ENCODE results near the gene LRRC8D.

The LRRC8D gene

DNA sequence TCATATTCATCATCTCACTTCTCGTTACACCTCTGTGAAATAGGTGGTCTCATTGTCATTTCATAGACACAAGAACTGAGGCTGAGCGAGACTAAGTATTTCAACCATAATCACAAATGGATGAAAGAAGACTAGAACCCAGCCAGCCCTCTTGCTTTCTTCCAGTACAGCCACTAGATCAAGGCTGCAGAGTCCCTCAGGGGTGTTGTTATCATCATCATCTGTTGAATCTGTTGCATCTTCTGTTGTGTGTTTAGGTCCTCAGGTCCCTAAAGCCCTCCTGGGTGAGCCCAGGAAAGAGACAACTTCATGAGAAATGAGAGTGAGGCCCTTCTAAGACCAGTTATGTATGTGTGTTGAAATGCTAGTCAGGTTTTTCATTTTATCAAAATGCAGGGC lies 87.4 kb downstream of the LRRC8D start:
- TF ChIP-seq, protein P1, sequence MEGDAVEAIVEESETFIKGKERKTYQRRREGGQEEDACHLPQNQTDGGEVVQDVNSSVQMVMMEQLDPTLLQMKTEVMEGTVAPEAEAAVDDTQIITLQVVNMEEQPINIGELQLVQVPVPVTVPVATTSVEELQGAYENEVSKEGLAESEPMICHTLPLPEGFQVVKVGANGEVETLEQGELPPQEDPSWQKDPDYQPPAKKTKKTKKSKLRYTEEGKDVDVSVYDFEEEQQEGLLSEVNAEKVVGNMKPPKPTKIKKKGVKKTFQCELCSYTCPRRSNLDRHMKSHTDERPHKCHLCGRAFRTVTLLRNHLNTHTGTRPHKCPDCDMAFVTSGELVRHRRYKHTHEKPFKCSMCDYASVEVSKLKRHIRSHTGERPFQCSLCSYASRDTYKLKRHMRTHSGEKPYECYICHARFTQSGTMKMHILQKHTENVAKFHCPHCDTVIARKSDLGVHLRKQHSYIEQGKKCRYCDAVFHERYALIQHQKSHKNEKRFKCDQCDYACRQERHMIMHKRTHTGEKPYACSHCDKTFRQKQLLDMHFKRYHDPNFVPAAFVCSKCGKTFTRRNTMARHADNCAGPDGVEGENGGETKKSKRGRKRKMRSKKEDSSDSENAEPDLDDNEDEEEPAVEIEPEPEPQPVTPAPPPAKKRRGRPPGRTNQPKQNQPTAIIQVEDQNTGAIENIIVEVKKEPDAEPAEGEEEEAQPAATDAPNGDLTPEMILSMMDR (IDR thresholded peaks at IDR 0.05; ENCODE audit: insufficient read depth, low read depth, low read length, missing control alignments): no peak
- DNase-seq (ENCODE audit: low read depth): no peak
- no peak overlapping the region for H3K4me3 ChIP-seq (ENCODE audit: low read length)

DNA sequence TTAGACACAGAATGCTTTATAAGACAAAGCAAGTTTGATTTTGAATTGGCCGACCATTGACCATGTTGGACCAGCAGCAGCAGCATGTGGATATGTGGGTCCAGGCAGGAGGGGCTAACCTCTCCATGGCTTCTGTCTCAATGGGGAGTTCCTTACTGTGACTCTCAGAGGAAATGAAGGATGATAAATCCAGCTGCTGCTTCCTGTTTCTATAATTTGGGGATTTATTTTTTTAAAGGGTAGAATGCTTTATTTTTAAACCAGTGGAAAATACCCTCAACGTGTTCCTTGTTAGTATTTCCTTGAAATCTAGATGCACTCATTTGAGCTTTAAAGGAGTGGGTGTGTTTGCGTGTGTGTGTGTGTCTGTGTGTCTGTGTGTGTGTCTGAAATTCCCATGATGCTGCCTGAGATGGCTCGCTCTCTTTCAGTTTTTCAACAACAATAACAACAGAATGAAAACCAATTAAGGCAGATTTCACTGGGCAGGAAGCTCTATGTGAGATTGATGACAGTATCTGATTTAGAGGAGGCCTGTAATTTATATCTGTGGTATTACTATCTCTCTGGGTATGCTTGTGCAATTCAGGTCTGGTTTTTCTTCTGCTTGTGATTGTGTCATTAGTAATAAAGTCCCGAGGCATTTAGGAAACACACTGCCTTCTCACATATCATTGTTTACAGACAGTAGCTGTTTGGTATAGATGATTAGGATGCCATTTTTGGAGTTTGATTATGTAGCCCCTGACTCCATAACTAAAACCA lies 88.0 kb downstream of the LRRC8D start:
- peak; percentile 92 for DNase-seq (ENCODE audit: low read depth)
- TF ChIP-seq, protein P1 (IDR thresholded peaks at IDR 0.05; ENCODE audit: insufficient read depth, low read depth, low read length, missing control alignments): no peak
- no peak overlapping the region for H3K4me3 ChIP-seq (ENCODE audit: low read length)

DNA sequence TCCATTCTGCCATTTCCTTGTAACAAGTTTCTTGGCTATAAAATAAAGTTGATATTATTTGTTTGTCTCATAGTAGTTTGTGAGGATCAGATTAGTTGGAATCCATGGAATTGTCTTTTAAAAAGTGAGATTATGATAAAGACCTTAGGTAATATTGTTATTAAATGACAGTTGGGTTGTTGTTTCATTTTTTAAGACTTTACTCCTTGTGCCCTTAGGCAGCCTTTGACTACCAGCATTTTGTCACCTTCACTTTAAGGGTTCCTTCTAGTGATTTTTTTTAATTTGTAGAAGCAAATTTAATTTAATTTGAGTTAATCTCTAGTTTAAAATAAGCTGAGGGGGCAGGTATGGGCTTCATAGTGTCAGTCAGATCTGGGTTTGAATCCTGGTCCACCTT lies 89.4 kb downstream of the LRRC8D start:
- no peak for DNase-seq (ENCODE audit: low read depth)
- TF ChIP-seq, protein P1 (IDR thresholded peaks at IDR 0.05; ENCODE audit: insufficient read depth, low read depth, low read length, missing control alignments): no peak
- no peak overlapping the region for H3K4me3 ChIP-seq (ENCODE audit: low read length)

DNA sequence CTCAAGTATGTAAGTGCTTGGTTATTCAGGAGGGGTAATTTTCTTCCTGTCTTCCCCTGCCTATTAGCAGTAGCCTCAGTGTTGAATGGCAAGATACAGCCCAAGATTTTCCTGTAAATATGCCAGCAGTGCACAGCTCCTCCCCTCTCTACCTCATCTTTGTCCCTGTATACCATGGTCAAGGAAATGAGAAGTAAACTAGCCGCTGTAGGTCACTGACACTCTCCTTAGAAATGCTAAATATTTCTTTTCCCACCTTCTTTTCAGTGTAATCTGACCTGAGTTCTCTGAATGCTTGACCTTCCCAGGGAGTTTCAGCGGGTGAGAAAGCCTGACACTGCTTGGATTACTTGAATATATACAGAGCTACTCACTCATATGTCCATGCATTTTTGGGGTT lies 89.9 kb downstream of the LRRC8D start:
- no peak overlapping the region for H3K4me3 ChIP-seq (ENCODE audit: low read length)
- TF ChIP-seq, protein P1 (IDR thresholded peaks at IDR 0.05; ENCODE audit: insufficient read depth, low read depth, low read length, missing control alignments): no peak
- DNase-seq (ENCODE audit: low read depth): no peak

DNA sequence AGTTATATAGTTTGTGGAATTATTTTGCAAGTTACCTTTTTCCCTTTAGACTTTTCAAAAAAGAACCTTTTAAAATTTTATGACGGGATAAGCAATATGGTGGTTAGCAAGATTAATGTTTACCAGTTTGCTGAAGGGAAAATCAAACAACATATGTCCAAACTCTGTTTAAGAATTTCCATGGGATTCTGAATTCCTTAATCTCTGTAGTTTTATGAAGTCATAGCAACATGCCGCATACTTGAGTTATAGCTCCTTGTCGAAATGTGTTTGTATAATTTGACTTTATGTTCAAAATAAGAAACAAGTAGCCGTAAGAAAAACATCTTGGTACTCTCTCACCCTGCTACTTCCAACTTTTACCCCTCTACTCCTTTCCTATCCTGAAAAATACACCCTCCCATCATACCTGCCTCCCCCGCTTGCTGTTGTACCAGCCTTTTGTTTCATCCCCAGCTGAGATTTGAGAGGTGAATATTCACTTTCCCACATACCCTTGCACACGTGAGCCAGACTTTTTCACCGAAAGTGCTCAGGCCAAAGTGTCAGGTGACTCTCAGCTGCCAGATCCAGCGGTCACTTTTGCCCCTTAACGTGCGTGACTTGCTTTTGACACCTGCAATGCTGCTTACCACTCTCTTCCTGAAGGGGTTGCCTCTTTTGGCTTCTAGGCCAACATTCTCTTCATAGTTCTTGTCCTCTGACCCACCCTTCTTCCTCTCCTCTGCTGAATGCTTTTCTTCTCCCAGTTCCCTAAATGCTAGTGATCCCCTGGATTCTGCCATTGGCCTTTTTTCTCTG lies 90.6 kb downstream of the LRRC8D start:
- TF ChIP-seq, protein P1 (IDR thresholded peaks at IDR 0.05; ENCODE audit: insufficient read depth, low read depth, low read length, missing control alignments): no peak
- no peak for DNase-seq (ENCODE audit: low read depth)
- no peak overlapping the region for H3K4me3 ChIP-seq (ENCODE audit: low read length)

DNA sequence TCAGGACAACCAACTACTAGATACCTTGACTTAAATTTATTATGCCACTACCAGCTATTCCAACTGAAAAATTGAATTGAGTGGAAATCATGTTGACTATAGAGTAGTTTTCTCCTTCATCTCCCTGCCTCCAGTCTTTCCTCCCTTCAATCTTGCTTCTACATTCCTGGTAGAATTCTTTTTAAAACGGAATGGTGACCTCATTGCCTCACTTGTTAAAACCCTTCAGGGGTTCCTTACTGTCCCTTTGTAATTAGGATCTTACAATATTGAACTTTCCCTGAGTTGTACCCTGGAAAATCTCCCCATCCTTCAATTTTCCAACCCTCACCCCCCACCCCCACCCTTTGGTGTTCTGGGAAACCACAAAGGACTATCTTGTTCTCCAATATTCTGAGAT lies 91.2 kb downstream of the LRRC8D start:
- TF ChIP-seq, protein P1 (IDR thresholded peaks at IDR 0.05; ENCODE audit: insufficient read depth, low read depth, low read length, missing control alignments): no peak
- H3K4me3 ChIP-seq (ENCODE audit: low read length): no peak overlapping the region
- DNase-seq (ENCODE audit: low read depth): no peak
